ENCODE results near the gene HOMER2. TPM values are rescaled to one million over a fixed set of nuclear protein-coding genes. Genes with fewer than 3 reads are reported as not detected.

Gene HOMER2
- total RNA-seq, 1 donor from 2014 or later = 21.0 TPM

- H3K4me3 Mint-ChIP-seq (ENCODE audit: low read depth) = no peak overlapping the region
- H3K27ac Mint-ChIP-seq = no peak overlapping the region
- H3K27me3 Mint-ChIP-seq = no peaks in the 10 kb centered on the region
- no peaks in the 10 kb centered on the region for H3K9me3 Mint-ChIP-seq (ENCODE audit: low read depth)
- TF ChIP-seq CTCF (IDR thresholded peaks at IDR 0.05; ENCODE audit: unreplicated experiment) = no peak
- peaks cover 3% of the 10 kb centered on the region for H3K4me1 Mint-ChIP-seq (ENCODE audit: low read depth)
- no peaks in the 10 kb centered on the region for H3K36me3 Mint-ChIP-seq (ENCODE audit: insufficient read depth)
- DNase-seq (ENCODE audit: low spot score, unreplicated experiment) = no peak
These were observed 21.3 kb downstream of the HOMER2 start for GRCh38 chr15:82931221-82931620.

DNA sequence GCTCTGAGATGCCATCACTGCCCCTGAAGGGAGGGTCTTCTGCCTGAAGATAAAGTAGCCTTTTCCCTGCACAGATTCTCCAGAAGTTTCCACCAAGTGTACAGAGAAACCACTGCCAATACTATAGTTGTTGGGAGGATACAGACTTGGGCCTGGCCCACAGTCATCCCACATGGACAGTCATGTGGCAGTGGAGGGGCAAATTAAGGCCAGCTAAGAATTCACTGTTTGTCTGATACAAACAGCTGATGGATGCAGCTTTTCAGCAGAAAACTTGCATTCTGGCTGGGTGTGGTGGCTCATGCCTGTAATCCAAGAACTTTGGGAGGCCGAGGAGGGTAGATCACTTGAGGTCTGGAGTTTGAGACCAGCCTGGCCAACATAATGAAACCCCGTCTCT is 22.1 kb downstream of the HOMER2 start:
- DNase-seq (ENCODE audit: low spot score, unreplicated experiment) = no peak
- H3K9me3 Mint-ChIP-seq (ENCODE audit: low read depth) = no peaks in the 10 kb centered on the region
- TF ChIP-seq CTCF (IDR thresholded peaks at IDR 0.05; ENCODE audit: unreplicated experiment) = no peak
- no peak overlapping the region for H3K27ac Mint-ChIP-seq
- H3K36me3 Mint-ChIP-seq (ENCODE audit: insufficient read depth) = no peaks in the 10 kb centered on the region
- no peaks in the 10 kb centered on the region for H3K4me1 Mint-ChIP-seq (ENCODE audit: low read depth)
- no peaks in the 10 kb centered on the region for H3K27me3 Mint-ChIP-seq
- no peak overlapping the region for H3K4me3 Mint-ChIP-seq (ENCODE audit: low read depth)

DNA sequence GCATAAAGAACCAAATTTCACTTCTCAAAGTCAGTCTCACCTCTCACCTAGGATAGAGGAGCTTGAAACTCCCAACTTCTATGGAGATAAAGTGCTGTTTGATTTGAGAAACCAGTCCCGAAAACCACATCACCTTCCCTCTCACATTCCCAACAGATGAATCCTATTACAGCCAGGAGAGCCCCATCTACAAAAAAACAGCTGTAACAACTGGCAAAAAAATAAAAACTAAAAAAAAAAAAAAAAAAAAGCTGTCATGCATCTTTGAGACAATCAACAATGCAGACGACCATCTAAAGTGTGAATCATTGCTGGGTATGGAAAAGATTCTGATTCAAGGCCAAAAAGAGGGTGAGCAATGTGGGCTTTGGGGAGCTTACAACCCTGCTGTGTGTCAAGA is 23.8 kb downstream of the HOMER2 start:
- Mint-ChIP-seq H3K27me3 (no peaks in the 10 kb centered on the region), H3K36me3 (ENCODE audit: insufficient read depth) (peaks cover 1% of the 10 kb centered on the region), H3K4me3 (ENCODE audit: low read depth) (no peak overlapping the region), H3K4me1 (ENCODE audit: low read depth) (no peaks in the 10 kb centered on the region), H3K9me3 (ENCODE audit: low read depth) (no peaks in the 10 kb centered on the region), H3K27ac (no peak overlapping the region)
- no peak for DNase-seq (ENCODE audit: low spot score, unreplicated experiment)
- TF ChIP-seq CTCF (IDR thresholded peaks at IDR 0.05; ENCODE audit: unreplicated experiment) = no peak

DNA sequence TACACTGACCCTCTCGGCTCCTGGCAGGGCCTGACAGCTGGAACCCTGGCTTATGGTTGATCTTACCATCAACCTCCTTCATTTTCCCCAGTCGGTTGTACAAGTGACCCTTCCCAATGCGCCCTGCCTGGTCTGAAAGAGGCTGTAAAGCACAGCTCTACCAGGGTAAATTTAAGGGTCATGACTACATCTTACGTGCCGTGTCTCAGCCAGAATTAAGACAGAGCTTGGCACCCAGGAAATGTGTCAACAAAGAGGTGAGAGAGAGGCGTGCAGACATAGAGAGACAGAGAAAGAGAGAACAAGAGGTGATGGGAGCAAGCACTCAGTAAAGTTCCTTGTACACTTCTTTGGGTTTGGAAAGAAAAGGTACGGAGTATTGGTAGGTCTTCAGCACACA is 28.8 kb downstream of the HOMER2 start:
- no peak for TF ChIP-seq CTCF (IDR thresholded peaks at IDR 0.05; ENCODE audit: unreplicated experiment)
- Mint-ChIP-seq H3K4me3 (ENCODE audit: low read depth) (no peak overlapping the region), H3K36me3 (ENCODE audit: insufficient read depth) (peaks cover 1% of the 10 kb centered on the region), H3K4me1 (ENCODE audit: low read depth) (peaks cover 2% of the 10 kb centered on the region), H3K9me3 (ENCODE audit: low read depth) (no peaks in the 10 kb centered on the region), H3K27me3 (no peaks in the 10 kb centered on the region), H3K27ac (no peak overlapping the region)
- no peak for DNase-seq (ENCODE audit: low spot score, unreplicated experiment)

GRCh38 chr15:82922737-82923136 is 29.8 kb downstream of the HOMER2 start:
- DNase-seq (ENCODE audit: low spot score, unreplicated experiment) = no peak
- H3K9me3 Mint-ChIP-seq (ENCODE audit: low read depth) = no peaks in the 10 kb centered on the region
- no peak overlapping the region for H3K4me3 Mint-ChIP-seq (ENCODE audit: low read depth)
- peaks cover 1% of the 10 kb centered on the region for H3K36me3 Mint-ChIP-seq (ENCODE audit: insufficient read depth)
- no peak overlapping the region for H3K27ac Mint-ChIP-seq
- H3K4me1 Mint-ChIP-seq (ENCODE audit: low read depth) = peaks cover 2% of the 10 kb centered on the region
- H3K27me3 Mint-ChIP-seq = no peaks in the 10 kb centered on the region
- no peak for TF ChIP-seq CTCF (IDR thresholded peaks at IDR 0.05; ENCODE audit: unreplicated experiment)
